GM15510 (cell line): Measurements from ENCODE around the gene SPDYE3.
"Not testable (repeated sequence)": the region's sequence is repeated elsewhere in the genome, so short reads cannot be mapped to it uniquely, and the experiment has no call there.

Source experiments
- POLR2A ChIP-seq: IDR thresholded peaks from 3 replicates; pipeline ENCODE4 v1.6.1; 2011; ENCODE audit warnings: borderline replicate concordance; ENCODE audit not compliant: insufficient read length; ENCODE audit errors: extremely low read depth

Gene SPDYE3

GRCh38 chr7:100307402-100307801 lies at the start of gene SPDYE3:
TSS of gene SPDYE3 (plus strand) at chr7:100307702. CDS start at chr7:100307886, 184 bp downstream.
- TF ChIP-seq POLR2A = not testable (repeated sequence)

- no peak for TF ChIP-seq POLR2A
These were observed 40.7 kb upstream of the SPDYE3 start for GRCh38 chr7:100266576-100267354.

- no peak for TF ChIP-seq POLR2A
These were observed 39.9 kb upstream of the SPDYE3 start for GRCh38 chr7:100267648-100268047.

GRCh38 chr7:100271716-100272537 lies 35.6 kb upstream of the SPDYE3 start:
- TF ChIP-seq POLR2A = peak; percentile 37

- TF ChIP-seq POLR2A = no peak
These were observed 32.4 kb upstream of the SPDYE3 start for GRCh38 chr7:100275120-100275519.

GRCh38 chr7:100335566-100336466 lies 28.3 kb downstream of the SPDYE3 start:
- peak; percentile 93 for TF ChIP-seq POLR2A

- TF ChIP-seq POLR2A = no peak
These were observed 35.3 kb downstream of the SPDYE3 start for GRCh38 chr7:100342765-100343164.

GRCh38 chr7:100346921-100347320 lies 39.4 kb downstream of the SPDYE3 start:
- no peak for TF ChIP-seq POLR2A

GRCh38 chr7:100348805-100349204 lies 41.3 kb downstream of the SPDYE3 start:
- no peak for TF ChIP-seq POLR2A

- no peak for TF ChIP-seq POLR2A
These were observed 42.3 kb downstream of the SPDYE3 start for GRCh38 chr7:100349757-100350156.

GRCh38 chr7:100351657-100352058 lies 44.2 kb downstream of the SPDYE3 start:
- TF ChIP-seq POLR2A = no peak

- TF ChIP-seq POLR2A = no peak
These were observed 45.6 kb downstream of the SPDYE3 start for GRCh38 chr7:100352984-100353684.

- no peak for TF ChIP-seq POLR2A
These were observed 46.3 kb downstream of the SPDYE3 start for GRCh38 chr7:100353685-100354330.

GRCh38 chr7:100356416-100357068 lies 49.0 kb downstream of the SPDYE3 start:
- TF ChIP-seq POLR2A = no peak

GRCh38 chr7:100357131-100357561 lies 49.6 kb downstream of the SPDYE3 start:
- TF ChIP-seq POLR2A = no peak
